HG03342 (cell line): Measurements from ENCODE around the gene FERMT2.

Source experiments
- ATAC-seq: cut with Tn5 transposase; IDR thresholded peaks from one replicate; pipeline ENCODE4 v1.9.1; 2021; ENCODE audit warnings: mild to moderate bottlenecking, moderate library complexity; ENCODE audit not compliant: unreplicated experiment

Gene FERMT2

GRCh38 chr14:52829527-52830185, 121.2 kb downstream of the FERMT2 start:
- ATAC-seq: no peak

GRCh38 chr14:52827426-52827825, 123.4 kb downstream of the FERMT2 start:
- ATAC-seq: no peak

GRCh38 chr14:52825085-52825484, 125.8 kb downstream of the FERMT2 start:
- ATAC-seq: no peak

GRCh38 chr14:52824462-52824861, 126.4 kb downstream of the FERMT2 start:
- no peak for ATAC-seq

GRCh38 chr14:52821805-52822250, 129.0 kb downstream of the FERMT2 start:
- no peak for ATAC-seq

GRCh38 chr14:52808101-52808500, 142.7 kb downstream of the FERMT2 start:
- ATAC-seq: no peak
